OCI-M2 (cell line): ENCODE measurements around the gene MCTP1.
"Not testable (repeated sequence)": the region's sequence is repeated elsewhere in the genome, so short reads cannot be mapped to it uniquely, and the experiment has no call there.

ENCODE experiments used
- DNase-seq: peaks from one replicate; lab custom pipeline; 2025; ENCODE audit not compliant: unreplicated experiment; lab: John Stamatoyannopoulos, UW

Gene MCTP1

GRCh38 chr5:95252801-95253200, 32.1 kb downstream of the MCTP1 start:
- DNase-seq: no peak

GRCh38 chr5:95251185-95251584, 33.7 kb downstream of the MCTP1 start:
- DNase-seq: no peak

GRCh38 chr5:95244479-95244878, 40.4 kb downstream of the MCTP1 start:
- no peak for DNase-seq

GRCh38 chr5:95241635-95242034, 43.3 kb downstream of the MCTP1 start:
- no peak for DNase-seq

GRCh38 chr5:95241161-95241560, 43.7 kb downstream of the MCTP1 start:
- DNase-seq: no peak

GRCh38 chr5:95238560-95239325, 46.2 kb downstream of the MCTP1 start:
- no peak for DNase-seq

- no peak for DNase-seq
These were observed 47.6 kb downstream of the MCTP1 start for GRCh38 chr5:95237324-95237723.

- DNase-seq: no peak
These were observed 49.4 kb downstream of the MCTP1 start for GRCh38 chr5:95235439-95235982.

GRCh38 chr5:95229646-95230045, 55.2 kb downstream of the MCTP1 start:
- no peak for DNase-seq

GRCh38 chr5:95224701-95225459, 60.0 kb downstream of the MCTP1 start:
- no peak for DNase-seq

GRCh38 chr5:95223566-95224258, 61.2 kb downstream of the MCTP1 start:
- no peak for DNase-seq

- no peak for DNase-seq
These were observed 62.1 kb downstream of the MCTP1 start for GRCh38 chr5:95222836-95223235.

GRCh38 chr5:95221234-95221633, 63.7 kb downstream of the MCTP1 start:
- no peak for DNase-seq

- no peak for DNase-seq
These were observed 64.5 kb downstream of the MCTP1 start for GRCh38 chr5:95220381-95220780.

GRCh38 chr5:95219411-95219810, 65.5 kb downstream of the MCTP1 start:
- no peak for DNase-seq

GRCh38 chr5:95217881-95218280, 67.0 kb downstream of the MCTP1 start:
- DNase-seq: no peak

GRCh38 chr5:95217351-95217750, 67.5 kb downstream of the MCTP1 start:
- DNase-seq: no peak

- no peak for DNase-seq
These were observed 68.5 kb downstream of the MCTP1 start for GRCh38 chr5:95216136-95216955.

- DNase-seq: not testable (repeated sequence)
These were observed 77.1 kb downstream of the MCTP1 start for GRCh38 chr5:95207811-95208210.

- DNase-seq: no peak
These were observed 90.0 kb downstream of the MCTP1 start for GRCh38 chr5:95194856-95195255.

- DNase-seq: no peak
These were observed 93.6 kb downstream of the MCTP1 start for GRCh38 chr5:95191330-95191729.
